GM18520 (cell line): ENCODE results near the gene SLC4A2.
"Not testable (repeated sequence)": the region's sequence is repeated elsewhere in the genome, so short reads cannot be mapped to it uniquely, and the experiment has no call there.

ENCODE experiments used
- ATAC-seq: cut with Tn5 transposase; IDR thresholded peaks from one replicate; pipeline ENCODE4 v1.9.1; 2021; ENCODE audit not compliant: unreplicated experiment

SLC4A2 gene, protein sequence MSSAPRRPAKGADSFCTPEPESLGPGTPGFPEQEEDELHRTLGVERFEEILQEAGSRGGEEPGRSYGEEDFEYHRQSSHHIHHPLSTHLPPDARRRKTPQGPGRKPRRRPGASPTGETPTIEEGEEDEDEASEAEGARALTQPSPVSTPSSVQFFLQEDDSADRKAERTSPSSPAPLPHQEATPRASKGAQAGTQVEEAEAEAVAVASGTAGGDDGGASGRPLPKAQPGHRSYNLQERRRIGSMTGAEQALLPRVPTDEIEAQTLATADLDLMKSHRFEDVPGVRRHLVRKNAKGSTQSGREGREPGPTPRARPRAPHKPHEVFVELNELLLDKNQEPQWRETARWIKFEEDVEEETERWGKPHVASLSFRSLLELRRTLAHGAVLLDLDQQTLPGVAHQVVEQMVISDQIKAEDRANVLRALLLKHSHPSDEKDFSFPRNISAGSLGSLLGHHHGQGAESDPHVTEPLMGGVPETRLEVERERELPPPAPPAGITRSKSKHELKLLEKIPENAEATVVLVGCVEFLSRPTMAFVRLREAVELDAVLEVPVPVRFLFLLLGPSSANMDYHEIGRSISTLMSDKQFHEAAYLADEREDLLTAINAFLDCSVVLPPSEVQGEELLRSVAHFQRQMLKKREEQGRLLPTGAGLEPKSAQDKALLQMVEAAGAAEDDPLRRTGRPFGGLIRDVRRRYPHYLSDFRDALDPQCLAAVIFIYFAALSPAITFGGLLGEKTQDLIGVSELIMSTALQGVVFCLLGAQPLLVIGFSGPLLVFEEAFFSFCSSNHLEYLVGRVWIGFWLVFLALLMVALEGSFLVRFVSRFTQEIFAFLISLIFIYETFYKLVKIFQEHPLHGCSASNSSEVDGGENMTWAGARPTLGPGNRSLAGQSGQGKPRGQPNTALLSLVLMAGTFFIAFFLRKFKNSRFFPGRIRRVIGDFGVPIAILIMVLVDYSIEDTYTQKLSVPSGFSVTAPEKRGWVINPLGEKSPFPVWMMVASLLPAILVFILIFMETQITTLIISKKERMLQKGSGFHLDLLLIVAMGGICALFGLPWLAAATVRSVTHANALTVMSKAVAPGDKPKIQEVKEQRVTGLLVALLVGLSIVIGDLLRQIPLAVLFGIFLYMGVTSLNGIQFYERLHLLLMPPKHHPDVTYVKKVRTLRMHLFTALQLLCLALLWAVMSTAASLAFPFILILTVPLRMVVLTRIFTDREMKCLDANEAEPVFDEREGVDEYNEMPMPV

DNA sequence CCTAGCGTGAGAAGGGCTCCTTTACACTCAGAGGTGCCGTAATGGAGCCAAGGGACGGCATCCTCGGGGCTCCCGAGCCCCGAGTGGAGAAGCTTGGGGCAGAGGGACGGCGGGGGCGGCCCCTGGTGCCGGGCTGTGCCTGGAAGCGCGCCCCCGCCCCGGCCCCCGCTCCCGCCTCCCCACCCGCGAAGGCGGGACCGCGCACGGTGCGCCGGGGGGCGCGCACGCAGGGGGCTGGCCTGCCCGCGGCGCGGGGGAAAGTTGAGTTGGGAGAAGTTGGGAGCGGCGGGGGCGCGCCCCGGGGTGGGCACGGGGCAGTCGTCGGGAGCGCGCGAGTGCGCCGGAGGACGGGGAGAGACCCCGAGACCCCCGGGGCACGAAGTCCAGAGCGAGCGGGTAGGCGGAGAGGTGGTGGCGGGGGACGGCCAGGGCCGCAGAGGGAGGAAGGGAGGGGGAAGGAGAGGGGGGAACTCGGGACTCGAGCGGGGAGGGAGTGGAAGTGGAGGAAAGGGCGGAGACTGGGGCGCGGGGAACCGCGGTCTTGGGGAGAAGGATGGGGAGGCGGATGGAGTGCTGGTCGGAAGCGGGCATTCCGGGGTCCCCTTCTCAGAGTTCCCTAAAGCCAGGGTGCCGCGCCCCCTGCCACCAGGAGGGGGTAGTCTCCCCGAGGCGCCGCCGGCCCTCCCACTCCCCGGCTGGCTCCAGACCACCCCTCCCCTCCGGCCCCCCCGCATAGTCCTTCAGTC, at the start of gene SLC4A2:
SLC4A2 (plus strand) TSS at position 223 of the 746 bp plus-strand sequence. CDS start 2,399 bp downstream, outside the sequence.
- no peak for ATAC-seq

DNA sequence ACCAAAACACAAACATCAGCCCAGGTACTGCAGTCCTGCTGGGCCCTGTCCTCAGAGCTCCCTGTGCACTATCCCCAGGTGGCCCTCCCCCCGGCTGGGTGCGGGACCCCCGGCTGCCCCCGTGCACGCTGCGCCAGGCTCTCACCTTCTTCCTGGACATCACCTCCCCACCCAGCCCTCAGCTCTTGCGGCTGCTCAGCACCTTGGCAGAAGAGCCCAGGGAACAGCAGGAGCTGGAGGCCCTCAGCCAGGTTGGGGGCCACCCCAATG, 49.4 kb upstream of the SLC4A2 start:
- no peak for ATAC-seq

- no peak for ATAC-seq
These were observed 48.9 kb upstream of the SLC4A2 start for GRCh38 chr7:151010307-151011096.

DNA sequence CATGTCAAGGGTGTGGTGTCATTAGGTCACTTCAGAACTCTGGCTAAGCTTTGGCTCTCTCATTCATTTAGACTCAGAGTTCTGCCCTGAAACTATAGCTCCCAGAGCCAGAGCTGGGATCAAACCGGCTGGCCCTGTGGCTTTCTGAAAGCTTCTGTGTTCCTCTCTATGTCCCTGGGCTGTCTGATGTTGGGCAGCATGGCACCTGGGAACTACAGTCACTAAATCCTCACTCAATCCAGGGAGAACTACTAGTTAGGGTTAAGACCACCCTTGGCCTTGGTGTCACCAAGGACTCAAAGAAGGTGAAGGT, 48.3 kb upstream of the SLC4A2 start:
- no peak for ATAC-seq

DNA sequence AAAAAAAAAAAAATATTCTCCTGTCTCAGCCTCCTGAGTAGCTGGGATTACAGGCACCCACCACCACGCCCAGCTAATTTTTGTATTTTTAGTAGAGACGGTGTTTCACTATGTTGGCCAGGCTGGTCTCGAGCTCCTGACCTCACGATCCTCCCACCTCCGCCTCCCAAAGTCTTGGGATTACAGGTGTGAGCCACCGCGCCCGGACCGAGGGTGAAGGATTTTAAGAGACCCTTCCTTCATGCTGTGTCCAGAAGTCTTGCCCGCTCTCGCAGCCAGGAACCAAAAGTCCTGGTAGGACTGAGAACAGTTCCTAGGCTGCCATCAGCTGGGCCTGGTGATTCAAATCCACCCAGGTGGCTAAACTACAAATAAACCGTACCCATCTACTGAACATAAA, 47.8 kb upstream of the SLC4A2 start:
- ATAC-seq, result not testable (repeated sequence)

DNA sequence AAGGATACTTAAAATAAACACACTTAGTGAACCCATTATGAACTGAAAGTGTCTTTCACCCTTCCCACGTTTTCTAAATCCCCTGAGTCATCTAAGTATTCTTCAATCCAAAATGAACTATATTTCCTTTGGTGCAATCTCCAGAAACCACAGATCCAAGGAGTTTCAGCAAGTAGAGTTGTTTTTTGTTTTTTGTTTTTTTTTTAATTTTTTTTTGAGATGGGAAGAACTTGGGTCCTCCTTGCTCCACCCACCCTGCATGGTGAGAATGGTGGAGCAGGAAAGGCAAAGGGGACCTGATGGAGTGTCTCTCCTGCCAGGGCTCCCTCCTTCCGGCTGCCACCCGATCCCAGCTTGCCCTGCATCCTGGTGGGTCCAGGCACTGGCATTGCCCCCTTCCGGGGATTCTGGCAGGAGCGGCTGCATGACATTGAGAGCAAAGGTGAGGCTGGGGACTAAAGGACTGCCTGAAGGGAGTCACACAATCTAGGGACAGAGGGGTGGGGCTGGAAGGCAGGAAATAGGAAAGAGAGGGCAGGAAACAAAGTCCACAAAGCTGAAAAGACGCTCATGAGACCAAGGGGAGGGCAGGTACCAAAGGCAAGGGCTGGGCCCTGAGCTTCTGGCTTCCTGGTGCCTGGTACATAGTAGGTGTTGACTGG, 47.2 kb upstream of the SLC4A2 start:
- no peak for ATAC-seq

GRCh38 chr7:151012911-151013347, 46.5 kb upstream of the SLC4A2 start:
- no peak for ATAC-seq

DNA sequence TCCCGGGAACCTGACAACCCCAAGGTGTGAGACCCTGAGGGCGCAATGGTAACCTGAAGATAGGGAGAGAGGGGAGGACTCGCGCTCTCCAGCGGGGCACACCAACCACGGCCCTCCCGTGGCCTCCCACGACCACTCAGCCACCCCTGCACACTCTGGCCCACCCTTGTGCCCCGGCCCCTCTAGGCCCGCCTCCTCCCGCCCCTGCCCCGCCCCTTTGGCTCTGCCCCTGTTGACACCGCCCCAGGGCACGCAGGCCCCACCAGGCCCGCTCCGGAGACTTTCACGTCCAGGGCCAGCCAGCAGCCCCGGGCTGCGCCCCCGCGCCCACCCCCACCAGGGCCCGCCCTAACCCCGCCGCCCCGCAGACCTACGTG, 46.0 kb upstream of the SLC4A2 start:
- ATAC-seq, result no peak

GRCh38 chr7:151013733-151014497, 45.5 kb upstream of the SLC4A2 start:
- ATAC-seq, result no peak

GRCh38 chr7:151014950-151015349, 44.4 kb upstream of the SLC4A2 start:
- ATAC-seq, result no peak

GRCh38 chr7:151015967-151016366, 43.4 kb upstream of the SLC4A2 start:
- ATAC-seq, result no peak

GRCh38 chr7:151016505-151016904, 42.9 kb upstream of the SLC4A2 start:
- no peak for ATAC-seq

- no peak for ATAC-seq
These were observed 42.4 kb upstream of the SLC4A2 start for GRCh38 chr7:151016942-151017341.

DNA sequence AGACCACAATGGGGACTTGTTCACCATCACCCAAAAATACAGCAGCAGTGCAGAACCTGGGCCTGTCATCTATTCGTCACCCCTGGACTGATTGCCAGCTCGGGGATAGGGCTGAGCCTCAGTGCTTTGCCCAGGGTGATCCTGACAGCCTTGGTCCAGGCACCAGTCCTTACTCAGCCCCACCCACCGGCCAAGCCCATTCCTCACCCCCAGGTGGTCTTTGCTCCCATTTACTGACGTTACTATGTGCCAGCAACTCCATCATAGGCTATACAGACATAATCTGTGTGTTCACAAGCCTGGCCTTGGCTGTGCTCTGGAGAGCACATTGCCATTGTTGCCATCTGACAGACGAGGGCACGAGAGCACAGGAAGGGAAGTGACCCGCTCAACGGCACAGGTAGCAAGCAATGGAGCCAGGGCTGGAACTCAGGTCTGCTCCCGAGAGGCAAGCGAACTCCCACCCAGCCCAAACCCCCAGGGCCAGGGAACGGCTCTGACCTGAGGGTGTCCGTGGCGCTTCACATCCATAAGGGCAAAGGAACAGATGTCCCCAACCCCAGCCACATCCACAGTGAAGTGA, 41.9 kb upstream of the SLC4A2 start:
- no peak for ATAC-seq

DNA sequence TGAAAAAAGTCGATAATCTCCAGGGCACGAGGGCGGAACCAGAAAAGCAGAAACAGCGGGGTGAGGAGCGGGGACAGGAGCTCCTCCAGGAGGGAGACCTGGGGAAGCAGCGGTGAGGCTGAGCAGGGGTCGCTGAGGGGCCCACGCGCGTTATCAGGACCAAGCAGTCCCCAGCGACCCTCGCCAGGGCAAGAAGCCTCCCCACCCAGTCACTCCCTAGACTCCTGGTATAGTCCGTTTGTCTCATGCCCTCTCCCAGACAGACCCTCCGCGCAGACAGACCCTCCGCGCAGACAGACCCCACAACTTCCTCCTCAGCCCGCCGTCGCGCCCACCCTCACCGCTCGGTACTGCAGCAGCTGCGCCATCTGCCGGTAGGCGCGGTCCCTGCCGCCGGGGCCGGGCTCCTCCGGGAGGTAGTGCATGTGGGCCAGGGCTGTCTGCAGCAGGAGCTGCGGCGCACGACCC, 41.4 kb upstream of the SLC4A2 start:
- no peak for ATAC-seq

GRCh38 chr7:151018421-151019129, 40.8 kb upstream of the SLC4A2 start:
- ATAC-seq, result no peak

DNA sequence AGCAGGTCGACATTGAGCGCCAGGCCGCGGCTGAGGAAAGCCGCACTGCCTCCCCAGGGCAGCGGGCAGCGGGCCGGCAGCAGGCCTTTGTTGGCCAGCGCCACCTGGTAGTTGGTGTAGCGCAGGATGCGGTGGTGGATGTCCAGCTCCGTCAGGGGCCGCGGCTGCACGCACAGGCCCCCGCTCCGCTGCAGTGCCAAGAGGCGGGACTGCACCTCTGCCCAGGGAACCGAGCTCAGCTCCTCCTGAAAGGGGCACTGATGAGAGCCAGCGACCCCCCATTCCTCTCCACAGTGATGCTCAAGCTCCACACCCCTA, 40.3 kb upstream of the SLC4A2 start:
- no peak for ATAC-seq

DNA sequence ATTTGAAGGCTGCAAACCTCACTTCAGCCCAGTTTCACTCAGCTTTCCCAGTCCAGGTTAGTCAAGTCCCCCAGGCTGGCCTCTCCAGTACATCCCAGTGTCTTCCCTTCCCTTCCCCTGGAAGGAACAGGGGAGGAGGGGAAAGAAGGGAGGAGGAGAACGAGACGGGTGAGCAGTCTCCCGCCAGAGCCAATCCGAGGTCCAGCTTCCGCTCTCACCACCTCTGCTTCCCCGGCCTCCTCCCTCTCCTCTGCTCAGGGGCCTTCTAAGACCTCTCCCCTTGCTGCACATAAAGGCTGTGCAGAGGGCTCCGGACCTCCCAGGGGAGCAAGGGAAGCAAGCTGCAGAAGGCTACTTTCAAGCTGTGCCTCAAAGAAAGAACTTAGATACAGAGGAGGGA, 39.2 kb upstream of the SLC4A2 start:
- no peak for ATAC-seq
